Esophagus muscularis mucosa (tissue), 4 donors: ENCODE results near the gene CARS1. TPM values are rescaled to one million over a fixed set of nuclear protein-coding genes. Genes with fewer than 3 reads are reported as not detected.

Source experiments
- DNase-seq: peaks from one replicate; pipeline ENCODE4 v3.0.0-alpha.2; 2017; ENCODE audit errors: extremely low spot score
- H3K27ac ChIP-seq, 4 donors: fragments of 200-600 bp; sonication (generic); replicated peaks in 1 of 4; 1 replicate in 3 of 4; 2 replicates in 1 of 4; pipeline ENCODE4 v1.5.1; 2016 to 2019; ENCODE audit warnings: mild to moderate bottlenecking in 1 of 4
- H3K27me3 ChIP-seq, 4 donors: fragments of 200-600 bp; sonication (generic); one replicate each; pipeline versions ENCODE4 v1.5.1 to v1.6.0; 2016 to 2019
- H3K36me3 ChIP-seq, 4 donors: fragments of 200-600 bp; sonication (generic); one replicate each; pipeline ENCODE4 v1.5.1; 2016 to 2019
- H3K4me1 ChIP-seq, 4 donors: fragments of 200-600 bp; sonication (generic); one replicate each; pipeline ENCODE4 v1.5.1; 2016 to 2019
- H3K4me3 ChIP-seq, 4 donors: fragments of 200-600 bp; sonication (generic); 1 replicate in 2 of 4; 2 replicates in 2 of 4; pipeline ENCODE4 v1.5.1; 2016 to 2019; ENCODE audit warnings: mild to moderate bottlenecking in 4 of 4, moderate library complexity in 1 of 4
- H3K9me3 ChIP-seq, 4 donors: fragments of 200-600 bp; sonication (generic); 1 replicate in 3 of 4; 2 replicates in 1 of 4; pipeline ENCODE4 v1.5.1; 2016 to 2019
- EP300 ChIP-seq: sonication (generic); formaldehyde crosslinking; IDR thresholded peaks from one replicate; pipeline ENCODE4 v1.6.1; 2017; ENCODE audit warnings: antibody characterized with exemption
- POLR2A ChIP-seq: fragments of 450-650 bp; IDR thresholded peaks from one replicate; pipeline ENCODE4 v1.6.1; 2017; ENCODE audit warnings: antibody characterized with exemption, moderate library complexity, mild to moderate bottlenecking, low read depth
- POLR2AphosphoS5 ChIP-seq, 2 donors: sonication (generic); formaldehyde crosslinking; IDR thresholded peaks; one replicate each; pipeline ENCODE4 v1.6.1; 2017; ENCODE audit warnings: antibody characterized with exemption in 2 of 2
- WGBS: methylation state at CpG from one replicate; pipeline ENCODE4 v1.1.5; 2018; 5-methylcytosine and 5-hydroxymethylcytosine counted together
- intact Hi-C: fragments of 100-400 bp; cut with DNase I; formaldehyde crosslinking; loops from one replicate; pipeline ENCODE4 v1.15.1; 2023
- total RNA-seq, 4 donors: library from RNA; depleted of rRNA; stranded (reverse); fragments of >200 nt; gene quantifications; one replicate each; pipeline versions ENCODE4 v1.1.0 to v1.2.1, GENCODE V29; 2016
- TF ChIP-seq, protein P1 (sequence below), 3 experiments: fragments of 200-600 bp in 2 of 3; fragments of 450-650 bp in 1 of 3; sonication (generic) in 2 of 3; IDR thresholded peaks; one replicate each; pipeline ENCODE4 v1.5.1; 2017 to 2019; ENCODE audit warnings: antibody characterized with exemption in 3 of 3, mild to moderate bottlenecking in 2 of 3, moderate library complexity in 1 of 3

CARS1 gene
- total RNA-seq, 4 donors from 2014 or later = 30.3 to 35.6 (median 34.9) TPM

DNA sequence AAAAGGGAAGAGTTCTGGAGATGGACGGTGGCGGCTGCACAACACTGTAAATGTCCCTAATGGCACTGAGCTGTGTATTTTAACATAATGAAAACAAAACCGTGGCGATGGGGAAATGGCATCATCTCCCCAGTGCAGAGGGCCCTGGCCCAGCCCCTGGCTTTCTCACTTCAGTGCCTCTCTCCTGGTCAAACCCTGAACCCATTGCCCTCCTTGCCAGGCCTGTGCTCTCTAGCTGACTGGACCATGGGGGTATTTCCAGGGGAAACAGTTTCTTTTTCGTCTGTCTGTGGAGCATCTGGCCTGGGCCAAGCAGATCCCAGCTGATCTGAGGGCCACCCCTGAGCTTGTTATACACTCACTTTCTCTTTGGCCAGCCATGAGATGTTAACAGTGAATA lies 47.7 kb downstream of the CARS1 start:
- WGBS = 76% methylated on average over 5 of the region's 5 CpGs
- TF ChIP-seq POLR2AphosphoS5 (IDR thresholded peaks at IDR 0.05) = no peak
- TF ChIP-seq POLR2A = no peak
- TF ChIP-seq, protein P1, sequence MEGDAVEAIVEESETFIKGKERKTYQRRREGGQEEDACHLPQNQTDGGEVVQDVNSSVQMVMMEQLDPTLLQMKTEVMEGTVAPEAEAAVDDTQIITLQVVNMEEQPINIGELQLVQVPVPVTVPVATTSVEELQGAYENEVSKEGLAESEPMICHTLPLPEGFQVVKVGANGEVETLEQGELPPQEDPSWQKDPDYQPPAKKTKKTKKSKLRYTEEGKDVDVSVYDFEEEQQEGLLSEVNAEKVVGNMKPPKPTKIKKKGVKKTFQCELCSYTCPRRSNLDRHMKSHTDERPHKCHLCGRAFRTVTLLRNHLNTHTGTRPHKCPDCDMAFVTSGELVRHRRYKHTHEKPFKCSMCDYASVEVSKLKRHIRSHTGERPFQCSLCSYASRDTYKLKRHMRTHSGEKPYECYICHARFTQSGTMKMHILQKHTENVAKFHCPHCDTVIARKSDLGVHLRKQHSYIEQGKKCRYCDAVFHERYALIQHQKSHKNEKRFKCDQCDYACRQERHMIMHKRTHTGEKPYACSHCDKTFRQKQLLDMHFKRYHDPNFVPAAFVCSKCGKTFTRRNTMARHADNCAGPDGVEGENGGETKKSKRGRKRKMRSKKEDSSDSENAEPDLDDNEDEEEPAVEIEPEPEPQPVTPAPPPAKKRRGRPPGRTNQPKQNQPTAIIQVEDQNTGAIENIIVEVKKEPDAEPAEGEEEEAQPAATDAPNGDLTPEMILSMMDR (IDR thresholded peaks at IDR 0.05) = no peak
- no peak for TF ChIP-seq EP300
- Histone ChIP-seq H3K4me3 (no peak overlapping the region), H3K27ac (no peak overlapping the region), H3K4me1 (no peaks in the 10 kb centered on the region), H3K9me3 (no peaks in the 10 kb centered on the region), H3K27me3 (no peaks in the 10 kb centered on the region), H3K36me3 (peaks cover 55 to 100% (median 92%) of the 10 kb centered on the region in 4 donors)
- no peak for DNase-seq
- intact Hi-C loops = no loop called here

DNA sequence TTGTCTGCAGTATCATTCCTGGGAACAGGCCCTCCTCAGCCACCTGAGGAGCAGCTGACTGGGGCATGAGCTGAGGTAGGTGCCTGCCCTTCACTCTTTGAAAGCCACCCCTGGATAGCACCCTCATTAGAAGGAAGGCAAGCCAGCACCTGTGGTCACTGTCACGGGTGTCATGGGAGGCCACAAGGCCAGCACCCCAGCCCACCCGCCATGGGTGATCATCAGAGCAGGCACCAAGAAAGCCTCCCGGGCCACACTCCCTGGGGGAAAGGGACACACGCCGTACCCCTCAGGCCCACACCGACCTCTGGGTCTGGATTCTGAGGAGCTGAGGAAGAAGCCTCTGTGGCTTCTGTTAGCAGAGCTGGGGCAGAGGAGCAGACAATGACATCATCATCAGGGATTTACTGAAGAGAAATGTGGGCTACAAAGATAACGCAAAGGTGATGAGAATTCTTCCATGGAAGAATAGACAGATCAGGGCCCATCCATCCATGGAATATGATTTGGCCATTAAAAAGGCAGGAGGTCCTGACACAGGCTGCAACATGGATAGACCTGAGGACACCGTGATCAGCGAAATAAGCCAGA lies 48.4 kb downstream of the CARS1 start:
- intact Hi-C loops = no loop called here
- no peaks in the 10 kb centered on the region for H3K4me1 ChIP-seq
- 88% methylated on average over 6 of the region's 9 CpGs for WGBS
- no peaks in the 10 kb centered on the region for H3K27me3 ChIP-seq
- no peak overlapping the region for H3K4me3 ChIP-seq
- no peak for DNase-seq
- TF ChIP-seq, protein P1 (IDR thresholded peaks at IDR 0.05) = no peak
- TF ChIP-seq EP300 = no peak
- TF ChIP-seq POLR2AphosphoS5 (IDR thresholded peaks at IDR 0.05) = no peak
- TF ChIP-seq POLR2A = no peak
- peaks cover 51 to 100% (median 92%) of the 10 kb centered on the region in 4 donors for H3K36me3 ChIP-seq
- H3K27ac ChIP-seq = no peak overlapping the region
- no peaks in the 10 kb centered on the region for H3K9me3 ChIP-seq

DNA sequence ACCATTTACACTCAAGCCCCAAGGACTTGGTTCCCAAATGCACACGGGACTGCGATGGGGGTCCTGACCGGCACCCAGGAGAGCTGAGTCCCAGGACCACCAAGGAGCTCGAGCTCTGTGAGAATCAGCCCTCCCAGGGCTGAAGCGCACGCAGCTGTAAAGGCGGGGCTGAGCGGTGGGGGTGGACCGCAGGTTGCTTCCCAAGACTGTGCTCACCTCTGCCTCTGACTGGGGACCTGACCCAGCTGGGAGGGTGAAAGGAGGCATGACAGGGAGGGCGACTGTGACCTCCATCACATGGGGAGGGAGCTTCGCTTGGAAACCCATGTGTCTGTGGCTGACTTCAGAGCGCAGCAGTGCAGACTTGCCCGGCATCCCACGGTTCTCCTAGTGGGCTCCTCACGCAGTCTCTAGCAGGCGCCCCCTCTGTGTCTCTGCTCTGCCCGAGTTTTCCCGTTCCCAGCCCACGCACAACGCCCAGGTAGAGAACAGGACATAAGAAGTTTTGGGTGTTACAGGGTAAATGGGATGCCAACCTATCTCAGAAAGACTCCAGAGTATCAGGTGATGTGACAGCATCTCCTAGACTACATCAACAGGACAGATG lies 49.7 kb downstream of the CARS1 start:
- Histone ChIP-seq H3K27me3 (no peaks in the 10 kb centered on the region), H3K27ac (no peak overlapping the region), H3K9me3 (no peaks in the 10 kb centered on the region), H3K4me3 (no peak overlapping the region), H3K36me3 (peaks cover 57 to 100% (median 92%) of the 10 kb centered on the region in 4 donors), H3K4me1 (peaks cover 0 to under 1% (median under 1%) of the 10 kb centered on the region in 4 donors)
- TF ChIP-seq POLR2A = no peak
- TF ChIP-seq POLR2AphosphoS5 (IDR thresholded peaks at IDR 0.05) = no peak
- TF ChIP-seq, protein P1 (IDR thresholded peaks at IDR 0.05) = no peak
- TF ChIP-seq EP300 = no peak
- intact Hi-C loops = no loop called here
- DNase-seq = no peak
- WGBS = 93% methylated on average over 8 of the region's 20 CpGs

DNA sequence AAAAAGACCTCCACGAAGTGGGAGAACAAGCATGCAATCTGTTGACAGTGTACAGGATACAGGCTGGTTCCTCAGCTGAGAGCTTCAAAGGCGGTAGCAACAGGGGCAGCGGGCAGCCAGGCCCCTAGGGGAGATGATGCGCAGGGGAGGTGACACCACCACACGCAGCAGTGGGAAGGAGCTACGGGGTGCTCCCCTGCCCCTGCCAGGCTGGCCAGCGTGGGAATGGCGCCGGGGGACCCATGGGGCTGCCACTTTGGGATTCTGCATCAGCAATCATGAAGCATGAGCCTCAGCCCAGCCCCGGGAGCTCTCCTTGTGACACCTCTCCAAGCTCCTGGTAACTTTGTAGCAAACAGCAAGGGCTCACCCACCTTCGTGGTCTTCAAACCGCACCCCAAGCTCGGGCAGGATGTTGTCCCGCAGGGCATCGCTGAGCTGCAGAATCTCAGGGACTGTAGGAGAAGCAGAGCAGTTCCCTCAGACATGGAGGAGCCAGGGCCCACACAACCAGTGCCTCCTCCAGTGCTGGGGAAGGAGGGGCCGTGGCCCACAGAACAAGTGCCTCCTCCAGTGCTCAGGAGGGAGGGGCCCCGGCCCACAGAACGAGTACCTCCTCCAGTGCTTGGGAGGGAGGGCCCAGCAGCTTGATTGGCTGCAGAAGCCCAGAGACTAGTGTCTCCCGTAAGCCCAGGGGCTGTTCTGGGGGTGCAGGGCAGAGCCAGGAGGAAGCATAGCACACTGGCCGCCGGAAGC lies 50.5 kb downstream of the CARS1 start:
- no peak overlapping the region for H3K4me3 ChIP-seq
- 93% methylated on average over 16 of the region's 21 CpGs for WGBS
- H3K27ac ChIP-seq = no peak overlapping the region
- H3K27me3 ChIP-seq = no peaks in the 10 kb centered on the region
- H3K36me3 ChIP-seq = peaks cover 51 to 100% (median 92%) of the 10 kb centered on the region in 4 donors
- no peaks in the 10 kb centered on the region for H3K9me3 ChIP-seq
- intact Hi-C loops = no loop called here
- no peak for DNase-seq
- peaks cover 5 to 9% (median 7%) of the 10 kb centered on the region in 4 donors for H3K4me1 ChIP-seq
- TF ChIP-seq, protein P1 (IDR thresholded peaks at IDR 0.05) = no peak
- TF ChIP-seq EP300 = no peak
- TF ChIP-seq POLR2A = no peak
- no peak for TF ChIP-seq POLR2AphosphoS5 (IDR thresholded peaks at IDR 0.05)
